Right lobe of liver (tissue), 4 donors: Measurements from ENCODE around the gene RAB11FIP4.

Experiments
- CTCF ChIP-seq, 4 donors: fragments of 200-600 bp in 3 of 4; fragments of 450-650 bp in 1 of 4; IDR thresholded peaks; one replicate each; pipeline versions ENCODE4 v1.5.1 to v1.8.0; 2016 to 2022; ENCODE audit warnings: antibody characterized with exemption in 4 of 4, mild to moderate bottlenecking in 2 of 4
- POLR2A ChIP-seq: fragments of 450-650 bp; IDR thresholded peaks from one replicate; pipeline ENCODE4 v1.6.1; 2017; ENCODE audit warnings: antibody characterized with exemption, mild to moderate bottlenecking
- donor health status: DM: no; HTN: no; CAD: no.
- donor health status: DM: no; HTN: no; CAD: no.
- donor health status: DM: no; HTN: yes; CAD: no.

GRCh38 chr17:31548709-31549108 lies 157.2 kb downstream of the RAB11FIP4 start:
- TF ChIP-seq CTCF (IDR thresholded peaks at IDR 0.05) = no peak
- no peak for TF ChIP-seq POLR2A
